ENCODE data around the gene DLEC1.

- TF ChIP-seq CTCF (IDR thresholded peaks at IDR 0.05; ENCODE audit: insufficient read depth, low read length, poor library complexity, severe bottlenecking) = no peak
- TF ChIP-seq EZH2phosphoT487 (conservative IDR thresholded peaks at IDR 0.05; ENCODE audit: low read length) = no peak
Measured at GRCh38 chr3:38142959-38143358, 104.0 kb downstream of the DLEC1 start.

Measured in SU-DHL-6 (cell line).